Heart left ventricle (tissue), 16 donors: ENCODE results near the gene DLK2. TPM values are rescaled to one million over a fixed set of nuclear protein-coding genes. Genes with fewer than 3 reads are reported as not detected.

Source experiments
- ATAC-seq, 4 donors: fragments of 200-7000 bp; cut with Tn5 transposase; one replicate each; pipeline ENCODE4 v1.9.1; 2020 to 2022; ENCODE audit warnings: moderate library complexity in 4 of 4, mild to moderate bottlenecking in 3 of 4, moderate number of reproducible peaks in 1 of 4
- DNase-seq, 5 donors: peaks; one replicate each; pipeline ENCODE4 v3.0.0-alpha.2; 2020
- H3K27ac ChIP-seq, 12 donors: fragments of 200-600 bp; sonication (generic) in 4 of 12; one replicate each; pipeline versions ENCODE4 v1.5.0 to v1.8.0; 2016 to 2022; ENCODE audit warnings: mild to moderate bottlenecking in 2 of 12
- H3K27me3 ChIP-seq, 9 donors: fragments of 200-600 bp; sonication (generic) in 2 of 9; one replicate each; pipeline versions ENCODE4 v1.5.1 to v1.8.0; 2016 to 2022; ENCODE audit warnings: mild to moderate bottlenecking in 3 of 9
- H3K36me3 ChIP-seq, 9 donors: fragments of 200-600 bp; sonication (generic) in 2 of 9; one replicate each; pipeline versions ENCODE4 v1.5.0 to v1.8.0; 2018 to 2022; ENCODE audit warnings: mild to moderate bottlenecking in 2 of 9
- H3K4me1 ChIP-seq, 12 donors: fragments of 200-600 bp; sonication (generic) in 4 of 12; one replicate each; pipeline versions ENCODE4 v1.5.0 to v1.8.0; 2016 to 2022; ENCODE audit warnings: mild to moderate bottlenecking in 3 of 12
- H3K4me3 ChIP-seq, 12 donors: fragments of 200-600 bp; sonication (generic) in 4 of 12; one replicate each; pipeline versions ENCODE4 v1.5.0 to v1.8.0; 2017 to 2022; ENCODE audit warnings: mild to moderate bottlenecking in 9 of 12, moderate library complexity in 4 of 12
- H3K9me3 ChIP-seq, 12 donors: fragments of 200-600 bp; sonication (generic) in 4 of 12; one replicate each; pipeline versions ENCODE4 v1.5.0 to v1.8.0; 2016 to 2022; ENCODE audit warnings: mild to moderate bottlenecking in 1 of 12
- CTCF ChIP-seq, 12 donors: fragments of 200-600 bp; sonication (generic) in 4 of 12; IDR thresholded peaks; one replicate each; pipeline versions ENCODE4 v1.5.0 to v1.8.0; 2018 to 2022; ENCODE audit warnings: antibody characterized with exemption in 12 of 12, mild to moderate bottlenecking in 5 of 12
- POLR2A ChIP-seq, 2 donors: fragments of 450-650 bp; IDR thresholded peaks; one replicate each; pipeline ENCODE4 v1.6.1; 2017; ENCODE audit warnings: antibody characterized with exemption in 2 of 2, mild to moderate bottlenecking in 2 of 2, moderate library complexity in 2 of 2
- WGBS, 4 donors: extraction: QIAGEN DNeasy Blood & Tissue Kit in 2 of 4; methylation state at CpG; one replicate each; pipeline versions ENCODE4 v1.1.5 to v1.1.7; 2013 to 2018; 5-methylcytosine and 5-hydroxymethylcytosine counted together
- intact Hi-C, 10 donors: fragments of 100-400 bp; cut with DNase I; formaldehyde crosslinking; loops; one replicate each; pipeline versions ENCODE4 v1.11.1 to v1.14.2; 2022
- polyA plus RNA-seq, 2 donors: library from polyadenylated mRNA; stranded (reverse); fragments of 200-250 nt; gene quantifications; one replicate each; pipeline ENCODE4 v1.2.3, GENCODE V29; 2013
- total RNA-seq, 9 donors: library from RNA; depleted of rRNA in 2 of 9; stranded (reverse); fragments of >200 nt in 2 of 9; fragmentation: NEBNext Ultra II Directional in 3 of 9; extraction: Animal tissue kit (Norgen Biotek cat#: 25700) in 3 of 9; gene quantifications; one replicate each; pipeline versions ENCODE4 v1.1.0 to v1.2.4, GENCODE V29; 2016 to 2023
- donor health status: ischemic (EF 13 %, LVEDD 7.1; RV severe dilation, severe dysfunction).
- donor health status: healthy with polysubstance abuse.
- donor health status: DM: no; HTN: yes; CAD: no.
- donor health status: DM: no; HTN: no; CAD: no.
- donor health status: ischemic (EF 25% LVEDD 6.9; RV normal size, moderate dysfunction).
- donor health status: ischemic (EF 25% LVEDD 5.7; RV mildly dilated, moderate dysfunction).
- donor health status: healthy.
- donor health status: DM: yes; HTN: yes; CAD: no.
- donor health status: ischemic (EF 35%, LVEDD 5.7; RV mildly dilated, moderate dysfunction).
- donor health status: nonischemic (EF 11% LVEDD 7.7; RV severe dilation, severe dysfunction).
- donor health status: DM: yes; HTN: yes; CAD: no.
- donor health status: PGD.
- donor health status: ischemic (EF 29% LVEDD 5.4; RV normal size, mild dysfunction).
- donor health status: nonischemic (EF 23%, LVEDD 6.1; RV moderate dilation, normal function).

Gene DLK2
- total and polyA plus RNA-seq, 11 donors: 0.61 to 8.1 (median 2.7) TPM

GRCh38 chr6:43442935-43443334 lies 12.4 kb downstream of the DLK2 start:
- H3K4me3 ChIP-seq: no peak overlapping the region
- intact Hi-C loops: loop anchor here in 1 of 10 donors (10.0 kb wide), 1 partner anchor 58 kb away; no protein-coding TSS in a partner anchor
- TF ChIP-seq CTCF (IDR thresholded peaks at IDR 0.05) (no peak), POLR2A (IDR thresholded peaks at IDR 0.05) (no peak)
- peaks cover 0 to 98% (median 84%) of the 10 kb centered on the region in 9 donors for H3K36me3 ChIP-seq
- no peaks in the 10 kb centered on the region for H3K4me1 ChIP-seq
- H3K27me3 ChIP-seq: no peaks in the 10 kb centered on the region
- ATAC-seq: no peak
- no peak overlapping the region for H3K27ac ChIP-seq
- no peaks in the 10 kb centered on the region for H3K9me3 ChIP-seq
- 91 to 94% (median 93%) methylated on average over 13 to 14 of the region's 14 CpGs for WGBS, 4 donors
- no peak for DNase-seq

GRCh38 chr6:43437700-43438099 lies 17.6 kb downstream of the DLK2 start:
- no peaks in the 10 kb centered on the region for H3K9me3 ChIP-seq
- H3K36me3 ChIP-seq: peaks cover 0 to 77% (median 41%) of the 10 kb centered on the region in 9 donors
- no peaks in the 10 kb centered on the region for H3K27me3 ChIP-seq
- ATAC-seq (no peak), DNase-seq (no peak)
- H3K4me3 ChIP-seq: no peak overlapping the region
- intact Hi-C loops: no loop called here
- peak overlapping the region in 1 of 12 donors; percentile 63 for H3K27ac ChIP-seq
- peaks cover 0 to 35% (median 17%) of the 10 kb centered on the region in 12 donors for H3K4me1 ChIP-seq
- 61 to 70% (median 65%) methylated on average over 3 to 4 of the region's 4 CpGs for WGBS, 4 donors
- no peak for TF ChIP-seq POLR2A (IDR thresholded peaks at IDR 0.05)

GRCh38 chr6:43436577-43437282 lies 18.6 kb downstream of the DLK2 start:
- 39 to 46% (median 42%) methylated on average over 5 of the region's 5 CpGs for WGBS, 4 donors
- peak overlapping the region in 4 of 12 donors; percentile 13 to 63 (median 24) for H3K27ac ChIP-seq

GRCh38 chr6:43435682-43436437 lies 19.5 kb downstream of the DLK2 start:
- DNase-seq (no peak), ATAC-seq (no peak)
- Histone ChIP-seq H3K4me1 (peaks cover 0 to 35% (median 17%) of the 10 kb centered on the region in 12 donors), H3K36me3 (peaks cover 0 to 75% (median 34%) of the 10 kb centered on the region in 9 donors), H3K9me3 (no peaks in the 10 kb centered on the region), H3K4me3 (no peak overlapping the region), H3K27ac (peak overlapping the region in 2 of 12 donors; percentile 13 to 63), H3K27me3 (no peaks in the 10 kb centered on the region)
- no peak for TF ChIP-seq CTCF (IDR thresholded peaks at IDR 0.05)
- TF ChIP-seq POLR2A (IDR thresholded peaks at IDR 0.05): no peak
- WGBS, 4 donors: 83 to 88% (median 83%) methylated on average over 8 to 9 of the region's 9 CpGs
- intact Hi-C loops: no loop called here

More at GRCh38 chr6:43436577-43437282, 18.6 kb downstream of the DLK2 start:
- DNase-seq: peak in 1 of 5 donors; percentile 28
- ATAC-seq: peak in 3 of 4 donors; percentile 37 to 70 (median 53)
- Histone ChIP-seq H3K9me3 (no peaks in the 10 kb centered on the region), H3K4me3 (no peak overlapping the region), H3K36me3 (peaks cover 0 to 77% (median 36%) of the 10 kb centered on the region in 9 donors), H3K27me3 (no peaks in the 10 kb centered on the region), H3K4me1 (peaks cover 0 to 35% (median 17%) of the 10 kb centered on the region in 12 donors)
- TF ChIP-seq CTCF (IDR thresholded peaks at IDR 0.05): no peak
- TF ChIP-seq POLR2A (IDR thresholded peaks at IDR 0.05): no peak
- intact Hi-C loops: no loop called here
